Tibial nerve (tissue), 3 donors: ENCODE results near the gene KLHL7.

Experiments used
- CTCF ChIP-seq, 5 experiments: fragments of 200-600 bp in 3 of 5; fragments of 450-650 bp in 2 of 5; sonication (generic) in 3 of 5; IDR thresholded peaks; one replicate each; pipeline ENCODE4 v1.5.1; 2016 to 2019; ENCODE audit warnings: antibody characterized with exemption in 5 of 5, mild to moderate bottlenecking in 3 of 5, moderate library complexity in 2 of 5
- POLR2A ChIP-seq, 2 donors: fragments of 450-650 bp; IDR thresholded peaks; one replicate each; pipeline ENCODE4 v1.6.1; 2017; ENCODE audit warnings: antibody characterized with exemption in 2 of 2, mild to moderate bottlenecking in 2 of 2, moderate library complexity in 2 of 2

GRCh38 chr7:23158546-23158945, 53.0 kb downstream of the KLHL7 start:
- TF ChIP-seq CTCF (IDR thresholded peaks at IDR 0.05) (no peak), POLR2A (IDR thresholded peaks at IDR 0.05) (no peak)
